Effector memory CD8-positive, alpha-beta T cell (primary cell): ENCODE data around the gene EVI5.
"Not testable (repeated sequence)": the region's sequence is repeated elsewhere in the genome, so short reads cannot be mapped to it uniquely, and the experiment has no call there.

Source experiments
- ATAC-seq: fragments of 150-1000 bp; cut with Tn5 transposase; replicated peaks from 2 replicates; pipeline ENCODE4 v1.10.0; 2021; ENCODE audit warnings: mild to moderate bottlenecking, moderate library complexity
- DNase-seq, 3 experiments: peaks; one replicate each; pipeline ENCODE4 v3.0.0; 2021
- H3K27ac Mint-ChIP-seq, 2 donors: one replicate each; pipeline ENCODE4 v1.8.0; 2022; ENCODE audit warnings: mild to moderate bottlenecking in 2 of 2, mixed read lengths in 2 of 2, moderate library complexity in 2 of 2
- H3K27me3 Mint-ChIP-seq, 2 donors: one replicate each; pipeline ENCODE4 v1.8.0; 2022; ENCODE audit warnings: mixed read lengths in 2 of 2
- H3K36me3 Mint-ChIP-seq: one replicate; pipeline ENCODE4 v1.8.0; 2022; ENCODE audit warnings: mild to moderate bottlenecking, moderate library complexity, mixed read lengths; ENCODE audit not compliant: insufficient read depth
- H3K4me1 Mint-ChIP-seq, 2 donors: one replicate each; pipeline ENCODE4 v1.8.0; 2022; ENCODE audit warnings: low read depth in 2 of 2, mixed read lengths in 2 of 2
- H3K4me3 Mint-ChIP-seq, 2 donors: one replicate each; pipeline ENCODE4 v1.8.0; 2022; ENCODE audit warnings: mild to moderate bottlenecking in 2 of 2, mixed read lengths in 2 of 2, moderate library complexity in 2 of 2
- H3K9me3 Mint-ChIP-seq, 2 donors: one replicate each; pipeline ENCODE4 v1.8.0; 2022; ENCODE audit warnings: mixed read lengths in 2 of 2

EVI5 gene

DNA sequence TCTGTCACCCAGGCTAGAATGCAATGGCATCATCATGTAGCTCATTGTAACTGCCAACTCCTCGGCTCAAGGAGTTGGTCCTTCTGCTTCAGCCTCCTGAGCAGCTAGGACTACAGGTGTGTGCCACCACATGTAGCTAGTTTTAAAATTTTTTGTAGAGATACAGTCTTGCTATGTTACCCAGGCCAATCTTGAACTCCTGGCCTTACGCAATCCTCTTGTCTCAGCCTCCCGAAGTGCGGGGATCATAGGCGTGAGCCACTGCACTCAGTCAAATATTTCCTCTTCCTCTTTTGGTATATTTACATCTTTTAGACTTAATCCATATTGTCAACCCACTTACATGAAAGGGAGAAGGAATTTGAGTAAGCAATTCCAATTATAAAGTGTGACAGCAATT lies 121.1 kb downstream of the EVI5 start:
- H3K4me1 Mint-ChIP-seq, result no peaks in the 10 kb centered on the region

DNA sequence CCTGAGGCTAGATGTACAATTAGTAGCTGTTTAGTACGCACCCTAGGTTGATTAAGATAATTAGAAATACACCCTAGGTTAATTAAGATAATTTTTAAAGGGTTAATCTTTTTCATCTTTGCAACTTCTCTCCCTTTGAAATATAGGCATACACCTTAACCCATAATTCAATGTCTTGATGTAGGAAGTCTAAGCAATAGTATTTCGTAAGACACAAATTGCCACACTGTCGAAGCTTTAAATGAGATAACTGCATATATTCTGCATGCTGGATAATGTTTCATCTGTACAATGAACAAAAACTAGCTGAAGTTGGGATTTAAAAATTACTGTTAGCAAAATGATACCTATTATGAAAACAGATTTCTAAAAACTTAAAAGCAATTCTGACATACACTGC lies 122.9 kb downstream of the EVI5 start:
- no peaks in the 10 kb centered on the region for H3K9me3 Mint-ChIP-seq
- no peaks in the 10 kb centered on the region for H3K36me3 Mint-ChIP-seq
- ATAC-seq, result no peak
- no peaks in the 10 kb centered on the region for H3K4me1 Mint-ChIP-seq
- no peak overlapping the region for H3K27ac Mint-ChIP-seq
- no peak for DNase-seq
- H3K27me3 Mint-ChIP-seq, result peaks cover 14 to 37% of the 10 kb centered on the region in 2 donors
- no peak overlapping the region for H3K4me3 Mint-ChIP-seq

More for the DNA sequence above, 121.1 kb downstream of the EVI5 start:
- DNase-seq, result no peak
- Mint-ChIP-seq H3K27me3 (peaks cover 6 to 20% of the 10 kb centered on the region in 2 donors), H3K36me3 (no peaks in the 10 kb centered on the region), H3K4me3 (no peak overlapping the region), H3K27ac (no peak overlapping the region), H3K9me3 (no peaks in the 10 kb centered on the region)
- no peak for ATAC-seq

- Mint-ChIP-seq H3K4me1 (no peaks in the 10 kb centered on the region), H3K36me3 (no peaks in the 10 kb centered on the region)
Observed at GRCh38 chr1:92657701-92658100, 127.2 kb downstream of the EVI5 start.

DNA sequence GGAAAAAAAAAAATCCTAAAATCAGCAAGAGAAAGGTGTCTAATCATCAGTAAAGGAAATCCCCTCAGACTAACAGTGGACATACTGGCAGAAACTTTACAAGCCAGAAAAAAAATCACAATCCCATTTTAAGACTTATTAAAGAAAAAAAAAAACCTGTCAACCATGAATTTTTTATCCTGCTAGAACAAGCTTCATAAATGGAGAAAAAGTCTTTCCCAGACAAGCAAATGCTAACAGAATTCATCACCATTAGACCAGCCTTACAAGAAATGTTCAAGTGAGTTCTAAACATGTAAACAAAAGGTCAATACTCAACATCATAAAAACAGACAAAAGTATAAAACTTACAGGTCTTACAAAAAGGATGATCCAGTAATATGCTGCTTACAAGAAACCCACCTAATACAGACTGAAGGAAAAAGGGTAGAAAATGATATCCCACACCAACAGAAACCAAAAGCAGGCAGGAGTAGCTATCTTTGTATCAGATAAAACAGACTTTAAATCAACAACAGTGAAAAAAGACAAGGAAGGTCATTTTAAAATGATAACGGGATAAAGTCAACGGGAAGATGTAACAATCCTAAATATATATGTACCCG lies 129.6 kb downstream of the EVI5 start:
- Mint-ChIP-seq H3K27ac (no peak overlapping the region), H3K36me3 (no peaks in the 10 kb centered on the region)
- no peak for ATAC-seq

More at GRCh38 chr1:92657701-92658100, 127.2 kb downstream of the EVI5 start:
- H3K4me3 Mint-ChIP-seq, result no peak overlapping the region
- H3K27ac Mint-ChIP-seq, result no peak overlapping the region
- peaks cover 25 to 60% of the 10 kb centered on the region in 2 donors for H3K27me3 Mint-ChIP-seq
- ATAC-seq (no peak), DNase-seq (no peak)
- peaks cover 4 to 20% of the 10 kb centered on the region in 2 donors for H3K9me3 Mint-ChIP-seq

GRCh38 chr1:92653605-92654381 lies 131.1 kb downstream of the EVI5 start:
- Mint-ChIP-seq H3K4me3 (no peak overlapping the region), H3K27ac (no peak overlapping the region), H3K36me3 (no peaks in the 10 kb centered on the region), H3K9me3 (peaks cover 4 to 20% of the 10 kb centered on the region in 2 donors), H3K4me1 (no peaks in the 10 kb centered on the region), H3K27me3 (peaks cover 25 to 47% of the 10 kb centered on the region in 2 donors)
- no peak for DNase-seq
- ATAC-seq, result no peak

More for the DNA sequence above, 129.6 kb downstream of the EVI5 start:
- no peaks in the 10 kb centered on the region for H3K4me1 Mint-ChIP-seq
- no peak overlapping the region for H3K4me3 Mint-ChIP-seq
- peaks cover 4 to 20% of the 10 kb centered on the region in 2 donors for H3K9me3 Mint-ChIP-seq
- H3K27me3 Mint-ChIP-seq, result peaks cover 30 to 63% of the 10 kb centered on the region in 2 donors
- no peak for DNase-seq

DNA sequence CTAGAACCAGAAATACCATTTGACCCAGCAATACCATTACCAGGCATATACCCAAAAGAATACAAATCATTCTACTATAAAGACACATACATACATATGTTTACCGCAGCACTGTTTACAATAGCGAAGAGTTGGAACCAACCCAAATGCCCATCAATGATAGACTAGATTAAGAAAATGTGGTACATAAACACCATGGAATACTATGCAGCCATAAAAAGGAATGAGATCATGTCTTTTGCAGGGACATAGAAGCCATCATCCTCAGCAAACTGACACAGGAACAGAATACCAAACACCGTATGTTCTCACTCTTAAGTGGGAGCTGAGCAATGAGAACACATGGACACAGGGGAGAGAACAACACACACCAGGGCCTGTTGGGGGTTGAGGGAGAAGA lies 144.2 kb downstream of the EVI5 start:
- H3K4me3 Mint-ChIP-seq, DNase-seq, H3K36me3 Mint-ChIP-seq, H3K9me3 Mint-ChIP-seq, H3K27ac Mint-ChIP-seq, ATAC-seq, H3K4me1 Mint-ChIP-seq: not testable (repeated sequence)
- peaks cover 8 to 21% of the 10 kb centered on the region in 2 donors for H3K27me3 Mint-ChIP-seq

DNA sequence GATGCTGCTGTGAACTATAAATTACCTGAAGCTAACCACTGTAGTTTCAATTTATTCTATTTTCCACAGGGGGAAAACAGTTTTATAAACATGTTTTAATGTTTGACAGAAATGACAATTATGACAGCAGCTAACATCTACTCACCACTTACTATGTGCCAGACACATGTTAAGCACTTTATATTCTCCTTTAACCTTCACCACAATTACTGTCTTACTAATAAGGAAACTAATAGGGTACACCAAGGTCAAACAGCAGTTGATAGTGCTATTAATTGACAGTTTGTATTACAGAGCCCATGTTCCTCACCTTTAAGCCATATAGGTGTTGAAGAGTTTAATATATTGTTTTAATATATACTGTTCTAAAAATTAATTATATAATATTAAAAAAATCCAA lies 146.4 kb downstream of the EVI5 start:
- H3K4me1 Mint-ChIP-seq, result no peaks in the 10 kb centered on the region
- ATAC-seq (no peak), DNase-seq (no peak)
- H3K4me3 Mint-ChIP-seq, result no peak overlapping the region
- H3K9me3 Mint-ChIP-seq, result peaks cover 0 to 3% of the 10 kb centered on the region in 2 donors
- peaks cover 18 to 42% of the 10 kb centered on the region in 2 donors for H3K27me3 Mint-ChIP-seq
- H3K27ac Mint-ChIP-seq, result no peak overlapping the region
- no peaks in the 10 kb centered on the region for H3K36me3 Mint-ChIP-seq

DNA sequence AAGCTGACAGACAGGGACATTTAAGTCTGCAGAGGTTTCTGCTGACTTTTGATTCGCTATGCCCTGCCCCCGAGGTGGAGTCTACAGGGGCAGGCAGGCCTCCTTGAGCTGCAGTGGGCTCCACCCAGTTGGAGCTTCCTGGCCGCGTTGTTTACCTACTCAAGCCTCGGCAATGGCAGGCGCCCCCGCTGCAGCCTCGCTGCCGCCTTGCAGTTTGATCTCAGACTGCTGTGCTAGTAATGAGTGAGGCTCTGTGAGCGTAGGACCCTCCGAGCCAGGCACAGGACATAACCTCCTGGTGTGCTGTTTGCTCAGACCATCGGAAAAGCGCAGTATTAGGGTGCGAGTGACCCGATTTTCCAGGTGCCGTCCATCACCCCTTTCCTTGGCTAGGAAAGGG lies 149.7 kb downstream of the EVI5 start:
- not testable (repeated sequence) for ATAC-seq, H3K9me3 Mint-ChIP-seq, DNase-seq, H3K27ac Mint-ChIP-seq, H3K4me3 Mint-ChIP-seq, H3K36me3 Mint-ChIP-seq, H3K4me1 Mint-ChIP-seq
- H3K27me3 Mint-ChIP-seq, result peaks cover 28 to 47% of the 10 kb centered on the region in 2 donors

- peak; percentile 57 for ATAC-seq
- H3K27ac Mint-ChIP-seq, result no peak overlapping the region
- H3K36me3 Mint-ChIP-seq, result no peaks in the 10 kb centered on the region
- no peaks in the 10 kb centered on the region for H3K9me3 Mint-ChIP-seq
- H3K4me1 Mint-ChIP-seq, result no peaks in the 10 kb centered on the region
- H3K27me3 Mint-ChIP-seq, result no peaks in the 10 kb centered on the region
- DNase-seq, result no peak
- no peak overlapping the region for H3K4me3 Mint-ChIP-seq
Observed at GRCh38 chr1:92623187-92623778, 161.6 kb downstream of the EVI5 start.

- Mint-ChIP-seq H3K4me3 (no peak overlapping the region), H3K27ac (no peak overlapping the region), H3K9me3 (no peaks in the 10 kb centered on the region), H3K4me1 (no peaks in the 10 kb centered on the region), H3K36me3 (no peaks in the 10 kb centered on the region), H3K27me3 (no peaks in the 10 kb centered on the region)
- no peak for ATAC-seq
- DNase-seq, result no peak
Observed at GRCh38 chr1:92619466-92620189, 165.3 kb downstream of the EVI5 start.

- ATAC-seq, result no peak
- Mint-ChIP-seq H3K4me3 (no peak overlapping the region), H3K27me3 (no peaks in the 10 kb centered on the region), H3K9me3 (no peaks in the 10 kb centered on the region), H3K27ac (no peak overlapping the region), H3K36me3 (no peaks in the 10 kb centered on the region), H3K4me1 (no peaks in the 10 kb centered on the region)
- DNase-seq, result no peak
Observed at GRCh38 chr1:92601044-92601443, 183.9 kb downstream of the EVI5 start.

- H3K27ac Mint-ChIP-seq, result no peak overlapping the region
- no peaks in the 10 kb centered on the region for H3K9me3 Mint-ChIP-seq
- no peak for DNase-seq
- peak; percentile 50 for ATAC-seq
- H3K36me3 Mint-ChIP-seq, result no peaks in the 10 kb centered on the region
- no peaks in the 10 kb centered on the region for H3K27me3 Mint-ChIP-seq
- no peak overlapping the region for H3K4me3 Mint-ChIP-seq
- H3K4me1 Mint-ChIP-seq, result no peaks in the 10 kb centered on the region
Observed at GRCh38 chr1:92599184-92599583, 185.7 kb downstream of the EVI5 start.

- H3K4me1 Mint-ChIP-seq, result peaks cover 5 to 11% of the 10 kb centered on the region in 2 donors
- H3K27ac Mint-ChIP-seq, H3K36me3 Mint-ChIP-seq, H3K4me3 Mint-ChIP-seq, DNase-seq, H3K9me3 Mint-ChIP-seq, ATAC-seq, H3K27me3 Mint-ChIP-seq: not testable (repeated sequence)
Observed at GRCh38 chr1:92589361-92589760, 195.5 kb downstream of the EVI5 start.
